GM12878 (cell line): Measurements from ENCODE around the gene SKAP1. TPM values are rescaled to one million over a fixed set of nuclear protein-coding genes. Genes with fewer than 3 reads are reported as not detected.

Experiments used
- CBX5 ChIP-seq: sonication (generic); IDR thresholded peaks from 2 replicates; pipeline ENCODE4 v1.6.1; 2016; ENCODE audit warnings: low read depth, moderate library complexity, mild to moderate bottlenecking, inconsistent platforms
- CHD2 ChIP-seq: IDR thresholded peaks from 2 replicates; pipeline ENCODE4 v1.6.1; 2011; ENCODE audit warnings: low read depth, low read length, improper control_type of control experiment, borderline replicate concordance
- CREM ChIP-seq: IDR thresholded peaks from 2 replicates; pipeline ENCODE4 v1.6.1; 2014; ENCODE audit warnings: antibody characterized with exemption, low read depth
- CUX1 ChIP-seq: IDR thresholded peaks from 2 replicates; pipeline ENCODE4 v1.6.1; 2012; ENCODE audit warnings: improper control_type of control experiment, low read depth, low read length; ENCODE audit not compliant: insufficient replicate concordance
- EGR1 ChIP-seq, 2 experiments: IDR thresholded peaks; 1 replicate in 1 of 2; 2 replicates in 1 of 2; pipeline ENCODE4 v1.6.1; 2011 to 2012; ENCODE audit warnings: low read depth in 2 of 2, low read length in 2 of 2, borderline replicate concordance in 1 of 2, mild to moderate bottlenecking in 1 of 2, moderate library complexity in 1 of 2
- EP300 ChIP-seq, 2 experiments: fragments of 150-350 bp in 1 of 2; IDR thresholded peaks; 2 replicates each; pipeline ENCODE4 v1.6.1; 2011 to 2012; ENCODE audit warnings: low read depth in 2 of 2, low read length in 2 of 2, borderline replicate concordance in 1 of 2, improper control_type of control experiment in 1 of 2, inconsistent platforms in 1 of 2; ENCODE audit not compliant: control insufficient read depth in 1 of 2
- FOXK2 ChIP-seq: fragments of 450-650 bp; IDR thresholded peaks from 2 replicates; pipeline ENCODE4 v1.6.1; 2017; ENCODE audit warnings: mild to moderate bottlenecking, moderate library complexity
- HCFC1 ChIP-seq: fragments of 150-350 bp; IDR thresholded peaks from 2 replicates; pipeline ENCODE4 v1.6.1; 2014; ENCODE audit warnings: low read length
- IKZF1 ChIP-seq: fragments of 450-650 bp; conservative IDR thresholded peaks from 2 replicates; pipeline ENCODE4 v1.6.1; 2017; ENCODE audit warnings: antibody characterized with exemption, mild to moderate bottlenecking
- IRF4 ChIP-seq: IDR thresholded peaks from 2 replicates; pipeline ENCODE4 v1.6.1; 2011; ENCODE audit warnings: low read depth, low read length
- MEF2A ChIP-seq: IDR thresholded peaks from 2 replicates; pipeline ENCODE4 v1.6.1; 2011; ENCODE audit warnings: low read depth, mild to moderate bottlenecking, low read length, moderate library complexity; ENCODE audit not compliant: insufficient read depth
- MTA2 ChIP-seq: fragments of 450-650 bp; IDR thresholded peaks from 2 replicates; pipeline ENCODE4 v1.6.1; 2016; ENCODE audit warnings: low read depth, mild to moderate bottlenecking, moderate library complexity
- NBN ChIP-seq: fragments of 450-650 bp; IDR thresholded peaks from 2 replicates; pipeline ENCODE4 v1.6.1; 2016
- PAX5 ChIP-seq: IDR thresholded peaks from 2 replicates; pipeline ENCODE4 v1.6.1; 2011; ENCODE audit warnings: low read depth, low read length, borderline replicate concordance
- RBBP5 ChIP-seq: fragments of 200-600 bp; sonication (generic); conservative IDR thresholded peaks from 2 replicates; pipeline ENCODE4 v1.6.1; 2016
- SMARCA5 ChIP-seq: fragments of 450-650 bp; IDR thresholded peaks from 2 replicates; pipeline ENCODE4 v1.6.1; 2017; ENCODE audit warnings: mild to moderate bottlenecking
- SRF ChIP-seq, 2 experiments: IDR thresholded peaks; 2 replicates each; pipeline ENCODE4 v1.6.1; 2011; ENCODE audit warnings: low read depth in 2 of 2, low read length in 2 of 2, mild to moderate bottlenecking in 1 of 2, moderate library complexity in 1 of 2
- TAF1 ChIP-seq: IDR thresholded peaks from 2 replicates; pipeline ENCODE4 v1.6.1; 2011; ENCODE audit warnings: mild to moderate bottlenecking, low read depth, low read length, borderline replicate concordance
- WRNIP1 ChIP-seq: IDR thresholded peaks from 2 replicates; pipeline ENCODE4 v1.6.1; 2011; ENCODE audit warnings: low read depth, low read length, improper control_type of control experiment, borderline replicate concordance
- ZBTB4 ChIP-seq: fragments of 450-650 bp; formaldehyde crosslinking; IDR thresholded peaks from 2 replicates; pipeline ENCODE4 v1.4.0; 2022; ENCODE audit warnings: mild to moderate bottlenecking, moderate library complexity
- ZNF217 ChIP-seq: fragments of 450-650 bp; IDR thresholded peaks from 2 replicates; pipeline ENCODE4 v1.6.1; 2017; ENCODE audit warnings: antibody characterized with exemption, mild to moderate bottlenecking
- polyA plus RNA-seq, 11 experiments: library from polyadenylated mRNA; depleted of rRNA in 4 of 11; unstranded in 6 of 11; stranded (reverse) in 5 of 11; fragments of >200 nt; fragmentation: Nextera tagmentation in 4 of 11; fragmentation: Illumina TruSeq in 1 of 11; extraction: Ambion mirVana in 4 of 11; extraction: Trizol in 1 of 11; gene quantifications; 1 replicate in 1 of 11; 2 replicates in 10 of 11; pipeline versions ENCODE4 v1.2.1 to v1.2.3, GENCODE V29; 2011 to 2016; ENCODE audit warnings: inconsistent platforms in 2 of 11, missing spikeins in 2 of 11, low read depth in 1 of 11
- total RNA-seq, 4 experiments: library from RNA; depleted of rRNA in 3 of 4; stranded (reverse); fragments of >200 nt in 3 of 4; fragmentation: Illumina TruSeq in 1 of 4; extraction: Trizol in 1 of 4; gene quantifications; 2 replicates each; pipeline versions ENCODE4 v1.2.1 to v1.2.3, GENCODE V29; 2013 to 2021
- TF ChIP-seq, protein P1 (sequence below), 3 experiments: IDR thresholded peaks in 2 of 3; conservative IDR thresholded peaks in 1 of 3; 2 replicates each; pipeline ENCODE4 v1.5.1; 2011; ENCODE audit warnings: low read depth in 3 of 3, low read length in 3 of 3, mild to moderate bottlenecking in 3 of 3, control low read depth in 2 of 3, moderate library complexity in 2 of 3, inconsistent platforms in 1 of 3, mixed read lengths in 1 of 3; ENCODE audit not compliant: control insufficient read depth in 2 of 3, insufficient read depth in 1 of 3; ENCODE audit errors: extremely low read depth in 1 of 3

SKAP1 gene
- total and polyA plus RNA-seq, 10 of the 15 experiments (the other 5 are each of a cell fraction or from before 2014, with no cell fraction given), result 17.1 to 97.6 (median 35.9) TPM

- TF ChIP-seq, protein P1, sequence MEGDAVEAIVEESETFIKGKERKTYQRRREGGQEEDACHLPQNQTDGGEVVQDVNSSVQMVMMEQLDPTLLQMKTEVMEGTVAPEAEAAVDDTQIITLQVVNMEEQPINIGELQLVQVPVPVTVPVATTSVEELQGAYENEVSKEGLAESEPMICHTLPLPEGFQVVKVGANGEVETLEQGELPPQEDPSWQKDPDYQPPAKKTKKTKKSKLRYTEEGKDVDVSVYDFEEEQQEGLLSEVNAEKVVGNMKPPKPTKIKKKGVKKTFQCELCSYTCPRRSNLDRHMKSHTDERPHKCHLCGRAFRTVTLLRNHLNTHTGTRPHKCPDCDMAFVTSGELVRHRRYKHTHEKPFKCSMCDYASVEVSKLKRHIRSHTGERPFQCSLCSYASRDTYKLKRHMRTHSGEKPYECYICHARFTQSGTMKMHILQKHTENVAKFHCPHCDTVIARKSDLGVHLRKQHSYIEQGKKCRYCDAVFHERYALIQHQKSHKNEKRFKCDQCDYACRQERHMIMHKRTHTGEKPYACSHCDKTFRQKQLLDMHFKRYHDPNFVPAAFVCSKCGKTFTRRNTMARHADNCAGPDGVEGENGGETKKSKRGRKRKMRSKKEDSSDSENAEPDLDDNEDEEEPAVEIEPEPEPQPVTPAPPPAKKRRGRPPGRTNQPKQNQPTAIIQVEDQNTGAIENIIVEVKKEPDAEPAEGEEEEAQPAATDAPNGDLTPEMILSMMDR (IDR thresholded peaks at IDR 0.05 in 2 of 3, conservative IDR thresholded peaks at IDR 0.05 in 1 of 3; ENCODE audit: control insufficient read depth in 2 of 3, extremely low read depth in 1 of 3, insufficient read depth in 1 of 3, low read depth in 3 of 3, low read length in 3 of 3), result no peak
- peak; percentile 88 for TF ChIP-seq IKZF1
- TF ChIP-seq SMARCA5, result no peak
- peak; percentile 43; the same call in 1 of the 2 replicates for TF ChIP-seq MTA2
- TF ChIP-seq IRF4, result peak; percentile 77
- TF ChIP-seq NBN, result 0 out of 2 replicates have a peak, but pooled peaks have one; percentile 43
- TF ChIP-seq EP300 (IDR thresholded peaks at IDR 0.05; ENCODE audit: borderline replicate concordance in 1 of 2, control insufficient read depth in 1 of 2, low read depth in 2 of 2, low read length in 2 of 2), result peak in 1 of 2 experiments; percentile 47; a peak in 1 of 4 replicates
- TF ChIP-seq WRNIP1, result no peak
- TF ChIP-seq PAX5, result 0 out of 2 replicates have a peak, but pooled peaks have one; percentile 56
- TF ChIP-seq ZBTB4, result no peak
- peak; percentile 39; the same call in 1 of the 2 replicates for TF ChIP-seq CREM
- peak in 1 of 2 experiments; percentile 87; a peak in 2 of 3 replicates for TF ChIP-seq EGR1 (IDR thresholded peaks at IDR 0.05; ENCODE audit: borderline replicate concordance in 1 of 2, low read depth in 2 of 2, low read length in 2 of 2)
- TF ChIP-seq CBX5, result no peak
- no peak for TF ChIP-seq SRF (IDR thresholded peaks at IDR 0.05; ENCODE audit: low read depth in 2 of 2, low read length in 2 of 2)
- TF ChIP-seq RBBP5, result no peak
- TF ChIP-seq FOXK2, result no peak
- TF ChIP-seq ZNF217, result no peak
- no peak for TF ChIP-seq CHD2
- no peak for TF ChIP-seq TAF1
- no peak for TF ChIP-seq CUX1
- TF ChIP-seq MEF2A, result 0 out of 2 replicates have a peak, but pooled peaks have one; percentile 55
- TF ChIP-seq HCFC1, result no peak
These were observed 130.3 kb downstream of the SKAP1 start (continued) for GRCh38 chr17:48299760-48300159.
